Hematopoietic multipotent progenitor cell treated with erythropoietin and hydrocortisone succinate and interleukin-3 and kit ligand, for 6 days (in vitro differentiated cells): ENCODE results near the gene ASPG.

Source experiments
- DNase-seq: peaks from one replicate; pipeline ENCODE4 v3.0.0-alpha.2; 2015

ASPG gene

GRCh38 chr14:104138098-104138717, 52.7 kb downstream of the ASPG start, which contains the start of gene KIF26A:
KIF26A (plus strand) TSS chr14:104138587; CDS start chr14:104138723, 136 bp downstream.
- DNase-seq: peak; percentile 75

- no peak for DNase-seq
These were observed 53.4 kb downstream of the ASPG start for GRCh38 chr14:104138718-104139459.

- DNase-seq: peak; percentile 40
These were observed 54.1 kb downstream of the ASPG start for GRCh38 chr14:104139460-104140212.

- no peak for DNase-seq
These were observed 54.6 kb downstream of the ASPG start for GRCh38 chr14:104140213-104140462.

- no peak for DNase-seq
These were observed 55.2 kb downstream of the ASPG start for GRCh38 chr14:104140463-104141331.

GRCh38 chr14:104141621-104142091, 56.2 kb downstream of the ASPG start:
- no peak for DNase-seq

GRCh38 chr14:104142136-104142945, 56.8 kb downstream of the ASPG start:
- DNase-seq: no peak

- no peak for DNase-seq
These were observed 57.5 kb downstream of the ASPG start for GRCh38 chr14:104142946-104143470.

- no peak for DNase-seq
These were observed 58.3 kb downstream of the ASPG start for GRCh38 chr14:104143521-104144452.

GRCh38 chr14:104144453-104144790, 58.9 kb downstream of the ASPG start:
- DNase-seq: no peak

GRCh38 chr14:104144911-104145825, 59.7 kb downstream of the ASPG start:
- no peak for DNase-seq

GRCh38 chr14:104145826-104146601, 60.5 kb downstream of the ASPG start:
- no peak for DNase-seq

- DNase-seq: no peak
These were observed 61.3 kb downstream of the ASPG start for GRCh38 chr14:104146651-104147345.

GRCh38 chr14:104147346-104148125, 62.0 kb downstream of the ASPG start:
- DNase-seq: no peak

- DNase-seq: no peak
These were observed 63.2 kb downstream of the ASPG start for GRCh38 chr14:104148433-104149277.

- no peak for DNase-seq
These were observed 63.7 kb downstream of the ASPG start for GRCh38 chr14:104149278-104149595.
